Smooth muscle cell (in vitro differentiated cells): ENCODE measurements around the gene PDLIM1. TPM values are rescaled to one million over a fixed set of nuclear protein-coding genes. Genes with fewer than 3 reads are reported as not detected.

Experiments used
- DNase-seq: peaks from one replicate; lab custom pipeline; 2025; ENCODE audit not compliant: unreplicated experiment; lab: John Stamatoyannopoulos, UW
- H2AFZ ChIP-seq: fragments of 200-600 bp; sonication (generic); 2 replicates; pipeline ENCODE4 v1.6.0; 2016; ENCODE audit warnings: antibody characterized with exemption, low read depth, mild to moderate bottlenecking
- H3F3A ChIP-seq: fragments of 200-600 bp; sonication (generic); 2 replicates; pipeline ENCODE4 v1.6.0; 2017; ENCODE audit warnings: antibody characterized with exemption, low read depth
- H3K27ac ChIP-seq: fragments of 200-600 bp; sonication (generic); 2 replicates; pipeline ENCODE4 v1.5.1; 2016; ENCODE audit warnings: low read depth, mild to moderate bottlenecking
- H3K27me3 ChIP-seq: fragments of 200-600 bp; sonication (generic); 2 replicates; pipeline ENCODE4 v1.6.1; 2016; ENCODE audit warnings: low read depth, mild to moderate bottlenecking
- H3K36me3 ChIP-seq: fragments of 200-600 bp; sonication (generic); 2 replicates; pipeline ENCODE4 v1.5.1; 2016; ENCODE audit warnings: low read depth
- H3K4me1 ChIP-seq: fragments of 200-600 bp; sonication (generic); 2 replicates; pipeline ENCODE4 v1.5.1; 2016; ENCODE audit warnings: low read depth
- H3K4me2 ChIP-seq: fragments of 200-600 bp; sonication (generic); 2 replicates; pipeline ENCODE4 v1.6.0; 2016; ENCODE audit warnings: mild to moderate bottlenecking
- H3K4me3 ChIP-seq: fragments of 200-600 bp; sonication (generic); 2 replicates; pipeline ENCODE4 v1.5.1; 2016; ENCODE audit warnings: mild to moderate bottlenecking
- H3K79me2 ChIP-seq: fragments of 200-600 bp; sonication (generic); 2 replicates; pipeline ENCODE4 v1.6.0; 2016; ENCODE audit warnings: low read depth, mild to moderate bottlenecking
- H3K9ac ChIP-seq: fragments of 200-600 bp; sonication (generic); 2 replicates; pipeline ENCODE4 v1.6.0; 2016; ENCODE audit warnings: low read depth
- H3K9me3 ChIP-seq: fragments of 200-600 bp; sonication (generic); replicated peaks from 2 replicates; pipeline ENCODE4 v1.5.1; 2016; ENCODE audit warnings: low read depth
- H4K20me1 ChIP-seq: fragments of 200-600 bp; sonication (generic); 2 replicates; pipeline ENCODE4 v1.6.0; 2016; ENCODE audit warnings: low read depth
- WGBS: methylation state at CpG from one replicate; pipeline ENCODE4 v1.1.7; 2016; ENCODE audit warnings: low lambda C conversion rate; 5-methylcytosine and 5-hydroxymethylcytosine counted together
- polyA plus RNA-seq: library from polyadenylated mRNA; unstranded; fragments of >200 nt; fragmentation: Nextera tagmentation; extraction: Ambion mirVana; gene quantifications from 2 replicates; pipeline ENCODE4 v1.2.1, GENCODE V29; 2016
- total RNA-seq: library from RNA; depleted of rRNA; stranded (reverse); fragments of >200 nt; gene quantifications from 2 replicates; pipeline ENCODE4 v1.2.3, GENCODE V29; 2014
- TF ChIP-seq, protein P1 (sequence below): fragments of 200-600 bp; sonication (generic); IDR thresholded peaks from 2 replicates; pipeline ENCODE4 v1.5.1; 2017; ENCODE audit warnings: borderline replicate concordance, mild to moderate bottlenecking, antibody characterized with exemption; ENCODE audit not compliant: insufficient read depth, poor library complexity, severe bottlenecking

PDLIM1 gene
- total and polyA plus RNA-seq, 2 experiments from 2014 or later, result 102 to 187 TPM

DNA sequence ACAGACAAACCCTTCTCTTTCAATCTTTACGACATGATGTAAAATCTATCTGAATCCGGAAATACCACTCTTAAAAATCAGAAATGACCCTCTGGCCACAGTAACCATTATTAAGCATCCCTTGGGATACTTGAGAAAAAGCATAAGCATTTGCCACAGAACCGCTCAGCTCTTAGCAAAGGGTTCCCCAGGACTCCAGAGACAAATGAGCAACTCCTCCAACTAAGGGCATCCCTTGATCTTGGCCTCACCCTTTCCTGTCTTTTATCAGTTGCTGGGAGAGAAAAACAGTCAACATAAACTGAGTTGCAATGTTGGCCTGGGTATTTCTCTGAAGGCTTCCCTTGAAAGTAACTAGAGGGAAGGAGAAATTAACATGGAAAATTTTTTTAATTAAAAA lies 3.5 kb downstream of the PDLIM1 start:
- Histone ChIP-seq H3F3A (peaks cover 21% of the 10 kb centered on the region), H3K4me2 (peak overlapping the region; percentile 94), H3K27ac (peak overlapping the region; percentile 42), H3K9ac (peak overlapping the region; percentile 24), H3K36me3 (no peaks in the 10 kb centered on the region), H3K9me3 (no peaks in the 10 kb centered on the region), H3K4me3 (peak overlapping the region; percentile 96), H3K4me1 (peaks cover 4% of the 10 kb centered on the region), H3K27me3 (no peaks in the 10 kb centered on the region), H2AFZ (no peak overlapping the region), H3K79me2 (peaks cover 82% of the 10 kb centered on the region), H4K20me1 (peaks cover 71% of the 10 kb centered on the region)
- 44% methylated on average over 3 of the region's 3 CpGs for WGBS
- DNase-seq, result no peak
- TF ChIP-seq, protein P1, sequence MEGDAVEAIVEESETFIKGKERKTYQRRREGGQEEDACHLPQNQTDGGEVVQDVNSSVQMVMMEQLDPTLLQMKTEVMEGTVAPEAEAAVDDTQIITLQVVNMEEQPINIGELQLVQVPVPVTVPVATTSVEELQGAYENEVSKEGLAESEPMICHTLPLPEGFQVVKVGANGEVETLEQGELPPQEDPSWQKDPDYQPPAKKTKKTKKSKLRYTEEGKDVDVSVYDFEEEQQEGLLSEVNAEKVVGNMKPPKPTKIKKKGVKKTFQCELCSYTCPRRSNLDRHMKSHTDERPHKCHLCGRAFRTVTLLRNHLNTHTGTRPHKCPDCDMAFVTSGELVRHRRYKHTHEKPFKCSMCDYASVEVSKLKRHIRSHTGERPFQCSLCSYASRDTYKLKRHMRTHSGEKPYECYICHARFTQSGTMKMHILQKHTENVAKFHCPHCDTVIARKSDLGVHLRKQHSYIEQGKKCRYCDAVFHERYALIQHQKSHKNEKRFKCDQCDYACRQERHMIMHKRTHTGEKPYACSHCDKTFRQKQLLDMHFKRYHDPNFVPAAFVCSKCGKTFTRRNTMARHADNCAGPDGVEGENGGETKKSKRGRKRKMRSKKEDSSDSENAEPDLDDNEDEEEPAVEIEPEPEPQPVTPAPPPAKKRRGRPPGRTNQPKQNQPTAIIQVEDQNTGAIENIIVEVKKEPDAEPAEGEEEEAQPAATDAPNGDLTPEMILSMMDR, result no peak

DNA sequence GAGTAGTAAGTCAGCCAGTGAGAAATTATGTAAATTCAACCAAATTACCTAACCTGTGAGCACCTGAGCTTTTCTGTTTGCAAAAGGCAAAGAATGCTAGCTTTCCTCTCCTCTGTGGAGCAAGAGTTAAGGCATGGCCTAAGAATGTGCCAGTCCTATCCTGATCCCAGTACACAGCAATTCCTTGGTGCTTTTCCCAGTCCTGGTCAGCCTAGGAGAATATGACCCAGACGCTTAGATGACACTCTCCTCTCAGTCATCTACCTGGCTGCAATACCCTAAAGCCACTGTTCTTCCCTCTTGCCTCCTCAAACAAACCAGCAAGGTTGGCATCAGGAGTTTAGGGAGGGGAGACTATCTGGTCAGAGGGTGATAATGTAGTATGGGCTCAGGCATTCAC lies 4.1 kb downstream of the PDLIM1 start:
- Histone ChIP-seq H3K36me3 (no peaks in the 10 kb centered on the region), H3F3A (peaks cover 21% of the 10 kb centered on the region), H3K4me1 (peaks cover 4% of the 10 kb centered on the region), H2AFZ (no peak overlapping the region), H3K9me3 (no peaks in the 10 kb centered on the region), H3K4me2 (peak overlapping the region; percentile 94), H3K9ac (peak overlapping the region; percentile 24), H4K20me1 (peaks cover 76% of the 10 kb centered on the region), H3K27ac (peak overlapping the region; percentile 42), H3K27me3 (no peaks in the 10 kb centered on the region), H3K4me3 (no peak overlapping the region), H3K79me2 (peaks cover 86% of the 10 kb centered on the region)
- WGBS, result 76% methylated on average over 1 of the region's 1 CpG
- no peak for DNase-seq
- TF ChIP-seq, protein P1, result no peak

DNA sequence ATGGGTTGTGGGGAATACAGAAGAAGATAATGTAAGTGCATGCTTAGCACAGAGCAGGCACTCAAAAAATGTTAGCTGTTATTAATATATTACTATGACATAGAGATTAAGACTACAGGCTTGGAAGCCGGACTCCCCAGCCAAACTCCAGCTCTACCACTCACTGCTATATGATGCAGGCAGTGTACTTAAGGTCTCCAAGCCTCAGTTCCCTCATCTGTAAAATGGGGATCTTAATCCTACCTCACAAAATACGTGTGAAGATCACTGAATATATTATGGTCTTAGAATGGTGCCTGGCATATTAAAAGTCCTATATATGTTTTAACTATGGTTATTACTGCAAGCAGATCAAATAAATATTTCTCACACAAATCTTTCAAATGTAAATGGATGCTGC lies 5.2 kb downstream of the PDLIM1 start:
- no peak for DNase-seq
- H3K4me1 ChIP-seq, result peaks cover 4% of the 10 kb centered on the region
- H3F3A ChIP-seq, result peaks cover 15% of the 10 kb centered on the region
- no peak overlapping the region for H3K9ac ChIP-seq
- no peaks in the 10 kb centered on the region for H3K36me3 ChIP-seq
- TF ChIP-seq, protein P1, result no peak
- H3K27ac ChIP-seq, result no peak overlapping the region
- H3K4me3 ChIP-seq, result no peak overlapping the region
- H4K20me1 ChIP-seq, result peaks cover 88% of the 10 kb centered on the region
- 94% methylated on average over 2 of the region's 2 CpGs for WGBS
- no peak overlapping the region for H3K4me2 ChIP-seq
- H3K79me2 ChIP-seq, result peaks cover 98% of the 10 kb centered on the region
- no peaks in the 10 kb centered on the region for H3K9me3 ChIP-seq
- no peak overlapping the region for H2AFZ ChIP-seq
- no peaks in the 10 kb centered on the region for H3K27me3 ChIP-seq

DNA sequence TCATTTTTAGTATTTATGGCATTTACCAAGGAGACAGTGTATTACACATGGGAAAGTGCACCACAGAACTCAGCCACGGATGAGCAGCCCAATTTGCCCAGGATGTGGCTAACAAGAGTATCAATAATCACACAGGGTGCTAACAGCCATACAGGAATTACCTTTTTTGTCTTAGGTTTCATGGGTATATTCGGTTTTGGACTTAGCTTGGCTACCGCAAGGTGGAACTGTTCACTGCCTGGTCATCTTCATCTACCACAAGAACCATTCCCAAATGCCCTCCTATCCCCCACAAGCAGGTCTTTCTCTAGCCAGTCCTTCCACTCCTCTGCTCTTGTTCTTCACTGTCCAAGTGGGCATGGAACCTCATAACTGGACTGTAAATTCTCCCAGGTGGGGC lies 6.0 kb downstream of the PDLIM1 start:
- 97% methylated on average over 3 of the region's 3 CpGs for WGBS
- TF ChIP-seq, protein P1, result no peak
- Histone ChIP-seq H3K79me2 (peaks cover 99% of the 10 kb centered on the region), H3F3A (peaks cover 15% of the 10 kb centered on the region), H3K9ac (no peak overlapping the region), H3K36me3 (no peaks in the 10 kb centered on the region), H3K27ac (peak overlapping the region; percentile 23), H3K27me3 (no peaks in the 10 kb centered on the region), H3K4me3 (no peak overlapping the region), H3K4me2 (no peak overlapping the region), H3K4me1 (peaks cover 4% of the 10 kb centered on the region), H4K20me1 (peaks cover 95% of the 10 kb centered on the region), H3K9me3 (no peaks in the 10 kb centered on the region), H2AFZ (no peak overlapping the region)
- no peak for DNase-seq
